ENCODE measurements around the gene EYS. TPM values are rescaled to one million over a fixed set of nuclear protein-coding genes. Genes with fewer than 3 reads are reported as not detected.

Gene EYS
- total RNA-seq, 1 experiment from 2014 or later = not detected

GRCh38 chr6:64792534-64792933, 914.5 kb downstream of the EYS start:
- Histone ChIP-seq H3K4me2 (ENCODE audit: low read length) (no peak overlapping the region), H3K27me3 (ENCODE audit: insufficient read depth, low read length) (no peaks in the 10 kb centered on the region), H3K27ac (ENCODE audit: low read depth, low read length) (no peak overlapping the region), H3K4me3 (replicated peaks in 1 of 2; ENCODE audit: low read depth in 1 of 2, low read length in 2 of 2) (no peak overlapping the region), H3K4me1 (ENCODE audit: control insufficient read depth in 1 of 2, insufficient read depth in 2 of 2, low read length in 2 of 2) (no peaks in the 10 kb centered on the region), H4K20me1 (ENCODE audit: insufficient read depth) (no peaks in the 10 kb centered on the region), H2AFZ (ENCODE audit: low read depth, low read length, poor library complexity, severe bottlenecking) (no peak overlapping the region), H3K9ac (ENCODE audit: low read length) (no peak overlapping the region), H3K9me2 (ENCODE audit: insufficient read depth) (no peaks in the 10 kb centered on the region), H3K9me3 (ENCODE audit: control insufficient read depth in 1 of 2, insufficient read depth in 1 of 2, low read depth in 1 of 2, low read length in 2 of 2) (peaks cover 5 to 13% of the 10 kb centered on the region in 2 experiments; a peak in 2 of 4 replicates), H3K79me2 (ENCODE audit: insufficient read depth, low read length) (no peaks in the 10 kb centered on the region), H3K36me3 (ENCODE audit: control insufficient read depth in 1 of 2, insufficient read depth in 2 of 2, low read length in 2 of 2) (no peaks in the 10 kb centered on the region)
- DNase-seq (ENCODE audit: low read depth, low spot score) (no peak), ATAC-seq (no peak)
- no TSS peak for BruUV-seq (replicated peaks)
- intact Hi-C loops (cut with micrococcal nuclease) = no loop called here
- CTCF ChIA-PET = no interaction called here
- RAD21 ChIA-PET (ENCODE audit: low non-redundant PET in 1 of 2, low total read pairs in 2 of 2, uncharacterized antibody in 2 of 2, unreplicated experiment in 2 of 2) = no interaction called here
- POLR2A ChIA-PET = no interaction called here
- TF ChIP-seq TCF7L2 (IDR thresholded peaks at IDR 0.05; ENCODE audit: borderline replicate concordance, extremely low read depth, insufficient read depth, insufficient read length) (no peak), ZBTB33 (IDR thresholded peaks at IDR 0.05; ENCODE audit: extremely low read depth, insufficient replicate concordance, low read length) (no peak), EGR1 (IDR thresholded peaks at IDR 0.05; ENCODE audit: low read depth) (no peak), MAX (IDR thresholded peaks at IDR 0.05) (no peak), RAD21 (IDR thresholded peaks at IDR 0.05; ENCODE audit: low read depth) (no peak), CTCF (IDR thresholded peaks at IDR 0.05 in 2 of 3, conservative IDR thresholded peaks at IDR 0.05 in 1 of 3; ENCODE audit: borderline replicate concordance in 1 of 3, insufficient read depth in 1 of 3, low read depth in 2 of 3, low read length in 2 of 3) (no peak), REST (IDR thresholded peaks at IDR 0.05; ENCODE audit: low read depth) (no peak), ELF1 (IDR thresholded peaks at IDR 0.05; ENCODE audit: borderline replicate concordance, low read depth) (no peak), EZH2 (IDR thresholded peaks at IDR 0.05) (no peak), CBX3 (IDR thresholded peaks at IDR 0.05; ENCODE audit: low read depth) (no peak), SP1 (IDR thresholded peaks at IDR 0.05; ENCODE audit: low read depth) (no peak), ZNF274 (IDR thresholded peaks at IDR 0.05; ENCODE audit: low read depth, low read length) (no peak)
